Breast epithelium (tissue), 3 donors: ENCODE measurements around the gene GPR15LG.

ENCODE experiments used
- CTCF ChIP-seq, 3 donors: fragments of 450-650 bp; IDR thresholded peaks; one replicate each; pipeline ENCODE4 v1.5.1; 2016 to 2017; ENCODE audit warnings: antibody characterized with exemption in 3 of 3, mild to moderate bottlenecking in 3 of 3, moderate library complexity in 3 of 3
- POLR2A ChIP-seq: fragments of 450-650 bp; IDR thresholded peaks from one replicate; pipeline ENCODE4 v1.6.1; 2016; ENCODE audit warnings: antibody characterized with exemption, mild to moderate bottlenecking, moderate library complexity
- POLR2AphosphoS5 ChIP-seq, 3 donors: sonication (generic); formaldehyde crosslinking; IDR thresholded peaks; one replicate each; pipeline ENCODE4 v1.6.1; 2017; ENCODE audit warnings: antibody characterized with exemption in 3 of 3

- no peak for TF ChIP-seq CTCF (IDR thresholded peaks at IDR 0.05)
- TF ChIP-seq POLR2A: no peak
- no peak for TF ChIP-seq POLR2AphosphoS5 (IDR thresholded peaks at IDR 0.05)
Measured at GRCh38 chr10:84156768-84157167, 16.8 kb upstream of the GPR15LG start.
